Glomerular endothelial cell (primary cell): ENCODE results near the gene C10orf53. TPM values are rescaled to one million over a fixed set of nuclear protein-coding genes. Genes with fewer than 3 reads are reported as not detected.
"Not testable (repeated sequence)": the region's sequence is repeated elsewhere in the genome, so short reads cannot be mapped to it uniquely, and the experiment has no call there.

Source experiments
- DNase-seq: peaks from one replicate; pipeline ENCODE4 v3.0.0-alpha.2; 2011; ENCODE audit warnings: low read depth, low spot score; ENCODE audit errors: extremely low read depth
- total RNA-seq: library from RNA; depleted of rRNA; stranded (reverse); fragments of >200 nt; gene quantifications from 2 replicates; pipeline ENCODE4 v1.2.3, GENCODE V29; 2015

C10orf53 gene
- total RNA-seq, 1 donor from 2014 or later = not detected

- DNase-seq = no peak
These were observed 7.2 kb downstream of the C10orf53 start for GRCh38 chr10:49686651-49687050.

- no peak for DNase-seq
These were observed 8.9 kb downstream of the C10orf53 start for GRCh38 chr10:49688261-49688846.

- no peak for DNase-seq
These were observed 9.5 kb downstream of the C10orf53 start for GRCh38 chr10:49688920-49689319.

- DNase-seq = no peak
These were observed 10.5 kb downstream of the C10orf53 start for GRCh38 chr10:49689882-49690510.

- DNase-seq = no peak
These were observed 11.4 kb downstream of the C10orf53 start for GRCh38 chr10:49690698-49691356.

- DNase-seq = no peak
These were observed 12.1 kb downstream of the C10orf53 start for GRCh38 chr10:49691588-49691987.

GRCh38 chr10:49694466-49694865 is 15.0 kb downstream of the C10orf53 start:
- no peak for DNase-seq

GRCh38 chr10:49696311-49696710 is 16.9 kb downstream of the C10orf53 start:
- DNase-seq = no peak

- no peak for DNase-seq
These were observed 19.2 kb downstream of the C10orf53 start for GRCh38 chr10:49698679-49699078.

- DNase-seq = no peak
These were observed 20.8 kb downstream of the C10orf53 start for GRCh38 chr10:49700211-49700610.

GRCh38 chr10:49700997-49701396 is 21.5 kb downstream of the C10orf53 start:
- no peak for DNase-seq

GRCh38 chr10:49707585-49707984 is 28.1 kb downstream of the C10orf53 start:
- DNase-seq = no peak

GRCh38 chr10:49709934-49710333 is 30.5 kb downstream of the C10orf53 start:
- no peak for DNase-seq

GRCh38 chr10:49710966-49711365 is 31.5 kb downstream of the C10orf53 start:
- DNase-seq = no peak

- no peak for DNase-seq
These were observed 32.0 kb downstream of the C10orf53 start for GRCh38 chr10:49711481-49711880.

GRCh38 chr10:49713266-49713665 is 33.8 kb downstream of the C10orf53 start:
- no peak for DNase-seq

- DNase-seq = not testable (repeated sequence)
These were observed 35.7 kb downstream of the C10orf53 start for GRCh38 chr10:49715157-49715556.

GRCh38 chr10:49726593-49726992 is 47.1 kb downstream of the C10orf53 start:
- no peak for DNase-seq

- no peak for DNase-seq
These were observed 54.4 kb downstream of the C10orf53 start for GRCh38 chr10:49733866-49734265.

- no peak for DNase-seq
These were observed 55.2 kb downstream of the C10orf53 start for GRCh38 chr10:49734676-49735075.

GRCh38 chr10:49735161-49735560 is 55.7 kb downstream of the C10orf53 start:
- DNase-seq = no peak
